ELR (cell line): Measurements from ENCODE around the gene NPTN.

ENCODE experiments used
- DNase-seq: peaks from one replicate; pipeline ENCODE4 v3.0.0-alpha.2; 2015; ENCODE audit warnings: low read depth

Gene NPTN

GRCh38 chr15:73518180-73518862 lies 114.9 kb downstream of the NPTN start:
- DNase-seq: no peak

GRCh38 chr15:73517566-73517965 lies 115.6 kb downstream of the NPTN start:
- DNase-seq: no peak

- no peak for DNase-seq
These were observed 117.7 kb downstream of the NPTN start for GRCh38 chr15:73515527-73515926.
